ENCODE results near the gene PCSK2.

PCSK2 gene

GRCh38 chr20:17519606-17520285 is 292.9 kb downstream of the PCSK2 start:
- Histone ChIP-seq H3K9me3 (ENCODE audit: severe bottlenecking) (no peaks in the 10 kb centered on the region), H3K27me3 (ENCODE audit: insufficient read depth, low read depth, severe bottlenecking) (no peaks in the 10 kb centered on the region), H3K4me3 (ENCODE audit: low read depth, low read length) (no peak overlapping the region), H3K36me3 (no peaks in the 10 kb centered on the region), H3K27ac (no peak overlapping the region)
- no peak for TF ChIP-seq CTCF (IDR thresholded peaks at IDR 0.05; ENCODE audit: low read depth, low read length)
- DNase-seq = no peak

- TF ChIP-seq CTCF (IDR thresholded peaks at IDR 0.05; ENCODE audit: low read depth, low read length) = no peak
These were observed 293.7 kb downstream of the PCSK2 start for GRCh38 chr20:17520583-17520982.

GRCh38 chr20:17522528-17522927 is 295.7 kb downstream of the PCSK2 start:
- Histone ChIP-seq H3K27ac (no peak overlapping the region), H3K27me3 (ENCODE audit: insufficient read depth, low read depth, severe bottlenecking) (no peaks in the 10 kb centered on the region), H3K4me3 (ENCODE audit: low read depth, low read length) (no peak overlapping the region), H3K36me3 (no peaks in the 10 kb centered on the region), H3K9me3 (ENCODE audit: severe bottlenecking) (no peaks in the 10 kb centered on the region)
- DNase-seq = no peak
- TF ChIP-seq CTCF (IDR thresholded peaks at IDR 0.05; ENCODE audit: low read depth, low read length) = no peak

More at GRCh38 chr20:17520583-17520982, 293.7 kb downstream of the PCSK2 start:
- Histone ChIP-seq H3K36me3 (no peaks in the 10 kb centered on the region), H3K27me3 (ENCODE audit: insufficient read depth, low read depth, severe bottlenecking) (no peaks in the 10 kb centered on the region), H3K4me3 (ENCODE audit: low read depth, low read length) (no peak overlapping the region), H3K9me3 (ENCODE audit: severe bottlenecking) (no peaks in the 10 kb centered on the region), H3K27ac (no peak overlapping the region)
- no peak for DNase-seq

- H3K9me3 ChIP-seq (ENCODE audit: severe bottlenecking) = no peaks in the 10 kb centered on the region
- no peaks in the 10 kb centered on the region for H3K27me3 ChIP-seq (ENCODE audit: insufficient read depth, low read depth, severe bottlenecking)
- no peak overlapping the region for H3K27ac ChIP-seq
- TF ChIP-seq CTCF (IDR thresholded peaks at IDR 0.05; ENCODE audit: low read depth, low read length) = no peak
- DNase-seq = no peak
- no peak overlapping the region for H3K4me3 ChIP-seq (ENCODE audit: low read depth, low read length)
- H3K36me3 ChIP-seq = no peaks in the 10 kb centered on the region
These were observed 296.5 kb downstream of the PCSK2 start for GRCh38 chr20:17523326-17523725.

- no peak for TF ChIP-seq CTCF (IDR thresholded peaks at IDR 0.05; ENCODE audit: low read depth, low read length)
- Histone ChIP-seq H3K36me3 (no peaks in the 10 kb centered on the region), H3K27ac (no peak overlapping the region), H3K4me3 (ENCODE audit: low read depth, low read length) (no peak overlapping the region), H3K27me3 (ENCODE audit: insufficient read depth, low read depth, severe bottlenecking) (no peaks in the 10 kb centered on the region), H3K9me3 (ENCODE audit: severe bottlenecking) (no peaks in the 10 kb centered on the region)
- no peak for DNase-seq
These were observed 297.7 kb downstream of the PCSK2 start for GRCh38 chr20:17524560-17524959.

GRCh38 chr20:17525132-17525531 is 298.3 kb downstream of the PCSK2 start:
- DNase-seq = no peak
- Histone ChIP-seq H3K9me3 (ENCODE audit: severe bottlenecking) (no peaks in the 10 kb centered on the region), H3K4me3 (ENCODE audit: low read depth, low read length) (no peak overlapping the region), H3K27ac (no peak overlapping the region), H3K36me3 (no peaks in the 10 kb centered on the region), H3K27me3 (ENCODE audit: insufficient read depth, low read depth, severe bottlenecking) (no peaks in the 10 kb centered on the region)
- no peak for TF ChIP-seq CTCF (IDR thresholded peaks at IDR 0.05; ENCODE audit: low read depth, low read length)
